ENCODE data around the gene GNAS. TPM values are rescaled to one million over a fixed set of nuclear protein-coding genes. Genes with fewer than 3 reads are reported as not detected.
"Not testable (repeated sequence)": the region's sequence is repeated elsewhere in the genome, so short reads cannot be mapped to it uniquely, and the experiment has no call there.

GNAS gene
- total and polyA plus RNA-seq, 4 donors = 830 to 3,708 (median 2,206) TPM

DNA sequence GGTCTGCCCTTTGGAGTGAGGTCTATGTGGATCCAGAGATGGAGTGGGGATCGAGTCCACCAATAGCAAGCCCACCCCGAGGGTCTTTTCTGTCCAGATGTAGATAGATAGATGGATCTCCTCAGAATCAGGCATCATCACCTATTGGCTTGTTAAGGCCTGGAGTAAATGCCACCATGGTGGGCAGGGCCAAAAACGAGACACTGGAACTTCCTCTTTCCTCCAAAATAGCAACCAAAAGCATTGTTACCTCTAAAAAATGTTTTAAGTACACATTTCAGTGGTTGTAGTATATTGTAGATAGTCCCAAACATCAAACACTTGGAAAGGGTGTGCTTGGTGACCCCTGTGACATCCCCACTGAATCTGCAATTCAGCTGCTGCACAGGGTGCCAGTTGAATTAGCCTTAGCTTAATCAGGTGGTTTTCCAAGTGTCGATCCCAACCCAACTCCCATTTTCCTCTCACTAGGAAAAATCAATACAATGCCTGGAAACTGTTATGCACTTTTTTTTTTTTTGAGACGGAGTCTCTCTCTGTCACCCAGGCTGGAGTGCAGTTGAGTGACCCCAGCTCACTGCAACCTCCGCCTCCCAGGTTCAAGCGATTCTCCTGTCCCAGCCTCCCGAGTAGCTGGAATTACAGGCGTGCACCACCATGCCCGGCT lies 93.6 kb downstream of the GNAS start:
- 92% methylated on average over 7 of the region's 10 CpGs for WGBS (ENCODE audit: insufficient coverage)
- Histone ChIP-seq H3K27me3 (ENCODE audit: control insufficient read depth, insufficient read depth, low read length) (no peaks in the 10 kb centered on the region), H3K4me1 (ENCODE audit: control insufficient read depth, insufficient read depth, low read length) (no peaks in the 10 kb centered on the region), H3K9me3 (ENCODE audit: control insufficient read depth, insufficient read depth, low read length) (no peaks in the 10 kb centered on the region), H3K4me3 (ENCODE audit: low read depth, low read length) (no peak overlapping the region), H3K36me3 (ENCODE audit: control insufficient read depth, insufficient read depth, low read length) (no peaks in the 10 kb centered on the region), H3K27ac (ENCODE audit: low read depth, low read length) (no peak overlapping the region)
- DNase-seq (ENCODE audit: low read depth in 4 of 6, low spot score in 6 of 6) = no peak

DNA sequence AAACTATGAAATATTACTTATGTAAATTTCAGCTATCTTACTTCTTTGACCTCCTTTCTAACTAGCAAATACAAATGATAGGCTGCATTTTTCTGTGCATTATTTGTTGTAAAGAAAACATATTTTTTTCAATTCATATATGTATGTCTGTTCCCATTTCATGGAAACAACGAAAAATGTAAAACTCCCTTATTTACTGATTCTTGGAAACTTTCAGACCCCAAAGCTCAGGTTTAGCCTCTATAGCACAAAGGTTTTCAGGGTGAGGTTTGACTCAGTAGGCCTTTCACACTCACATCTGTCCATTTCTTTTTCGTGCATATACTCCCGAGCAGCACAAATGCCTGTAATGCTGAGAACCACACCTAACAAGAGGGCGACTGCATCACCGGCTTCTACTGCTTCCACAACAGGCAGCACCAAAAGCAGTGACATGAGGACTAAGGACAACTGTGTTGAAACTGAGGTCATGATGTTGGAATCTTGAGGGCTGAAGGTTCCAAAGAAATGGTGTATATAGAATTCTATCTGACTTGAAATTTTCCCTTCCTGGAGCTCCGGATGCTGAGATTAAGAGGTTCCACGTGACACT lies 95.4 kb downstream of the GNAS start:
- H3K4me3 ChIP-seq (ENCODE audit: low read depth, low read length); H3K36me3 ChIP-seq (ENCODE audit: control insufficient read depth, insufficient read depth, low read length); H3K27me3 ChIP-seq (ENCODE audit: control insufficient read depth, insufficient read depth, low read length); H3K4me1 ChIP-seq (ENCODE audit: control insufficient read depth, insufficient read depth, low read length); H3K27ac ChIP-seq (ENCODE audit: low read depth, low read length); H3K9me3 ChIP-seq (ENCODE audit: control insufficient read depth, insufficient read depth, low read length); DNase-seq (ENCODE audit: low read depth in 4 of 6, low spot score in 6 of 6): not testable (repeated sequence)
- WGBS (ENCODE audit: insufficient coverage) = no CpG with 5 or more reads among the region's 7 CpGs

- Histone ChIP-seq H3K36me3 (ENCODE audit: control insufficient read depth, insufficient read depth, low read length) (no peaks in the 10 kb centered on the region), H3K4me1 (ENCODE audit: control insufficient read depth, insufficient read depth, low read length) (no peaks in the 10 kb centered on the region), H3K27me3 (ENCODE audit: control insufficient read depth, insufficient read depth, low read length) (no peaks in the 10 kb centered on the region), H3K27ac (ENCODE audit: low read depth, low read length) (no peak overlapping the region), H3K4me3 (ENCODE audit: low read depth, low read length) (no peak overlapping the region), H3K9me3 (ENCODE audit: control insufficient read depth, insufficient read depth, low read length) (no peaks in the 10 kb centered on the region)
- no peak for DNase-seq (ENCODE audit: low read depth in 4 of 6, low spot score in 6 of 6)
- WGBS (ENCODE audit: insufficient coverage) = no CpG with 5 or more reads among the region's 5 CpGs
Measured at GRCh38 chr20:58950603-58951002, 98.1 kb downstream of the GNAS start.

DNA sequence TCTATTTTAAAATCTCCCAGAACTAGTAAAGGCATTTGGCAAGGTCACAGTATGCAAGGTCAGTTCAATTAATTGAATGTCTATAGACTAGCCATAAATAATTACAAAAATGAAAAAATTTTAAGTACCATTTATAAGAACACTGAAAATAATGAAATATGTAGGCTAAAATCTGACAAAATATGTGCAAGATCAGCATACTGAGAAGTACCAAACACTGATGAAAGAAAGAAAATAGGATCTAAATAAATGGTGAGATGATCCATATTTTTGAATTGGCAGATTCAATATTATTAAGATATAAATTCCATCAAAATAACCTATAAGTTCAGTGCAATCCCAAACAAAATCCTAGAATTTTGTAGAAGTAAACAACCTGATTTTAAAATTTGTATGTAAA lies 100.5 kb downstream of the GNAS start:
- Histone ChIP-seq H3K27me3 (ENCODE audit: control insufficient read depth, insufficient read depth, low read length) (no peaks in the 10 kb centered on the region), H3K4me3 (ENCODE audit: low read depth, low read length) (no peak overlapping the region), H3K9me3 (ENCODE audit: control insufficient read depth, insufficient read depth, low read length) (no peaks in the 10 kb centered on the region), H3K27ac (ENCODE audit: low read depth, low read length) (no peak overlapping the region), H3K4me1 (ENCODE audit: control insufficient read depth, insufficient read depth, low read length) (no peaks in the 10 kb centered on the region), H3K36me3 (ENCODE audit: control insufficient read depth, insufficient read depth, low read length) (no peaks in the 10 kb centered on the region)
- DNase-seq (ENCODE audit: low read depth in 4 of 6, low spot score in 6 of 6) = no peak

GRCh38 chr20:58956078-58956477 lies 103.6 kb downstream of the GNAS start:
- Histone ChIP-seq H3K9me3 (ENCODE audit: control insufficient read depth, insufficient read depth, low read length) (no peaks in the 10 kb centered on the region), H3K27me3 (ENCODE audit: control insufficient read depth, insufficient read depth, low read length) (no peaks in the 10 kb centered on the region), H3K27ac (ENCODE audit: low read depth, low read length) (no peak overlapping the region), H3K4me3 (ENCODE audit: low read depth, low read length) (no peak overlapping the region), H3K4me1 (ENCODE audit: control insufficient read depth, insufficient read depth, low read length) (no peaks in the 10 kb centered on the region), H3K36me3 (ENCODE audit: control insufficient read depth, insufficient read depth, low read length) (no peaks in the 10 kb centered on the region)
- no peak for DNase-seq (ENCODE audit: low read depth in 4 of 6, low spot score in 6 of 6)
- 100% methylated on average over 1 of the region's 8 CpGs for WGBS (ENCODE audit: insufficient coverage)

GRCh38 chr20:58959652-58960051 lies 107.1 kb downstream of the GNAS start:
- no peaks in the 10 kb centered on the region for H3K27me3 ChIP-seq (ENCODE audit: control insufficient read depth, insufficient read depth, low read length)
- DNase-seq (ENCODE audit: low read depth in 4 of 6, low spot score in 6 of 6) = no peak
- 84% methylated on average over 4 of the region's 6 CpGs for WGBS (ENCODE audit: insufficient coverage)
- H3K27ac ChIP-seq (ENCODE audit: low read depth, low read length) = no peak overlapping the region
- H3K4me3 ChIP-seq (ENCODE audit: low read depth, low read length) = no peak overlapping the region
- H3K4me1 ChIP-seq (ENCODE audit: control insufficient read depth, insufficient read depth, low read length) = no peaks in the 10 kb centered on the region
- no peaks in the 10 kb centered on the region for H3K36me3 ChIP-seq (ENCODE audit: control insufficient read depth, insufficient read depth, low read length)
- H3K9me3 ChIP-seq (ENCODE audit: control insufficient read depth, insufficient read depth, low read length) = peaks cover 1% of the 10 kb centered on the region

Small RNA genes within 50 kb of the gene (small RNA-seq; reads per million reads assigned to genes)
- gene MIR298 (ENCODE audit: low replicate concordance) (not detected), gene RF02127 (ENCODE audit: low replicate concordance) (not detected), gene RF02128 (ENCODE audit: low replicate concordance) (not detected), gene RF02130 (ENCODE audit: low replicate concordance) (not detected), gene RF02131 (ENCODE audit: low replicate concordance) (not detected)

Other genes with a start within 250 kb of the GNAS start
- gene STX16, start 201.4 kb upstream of the GNAS start, total RNA-seq = 10 to 100 TPM; 35.7 to 43.1 TPM
- 10 to 100 TPM; 56.5 to 65.0 TPM for gene STX16, start 201.4 kb upstream of the GNAS start, polyA plus RNA-seq (ENCODE audit: insufficient read length in 2 of 2)
- gene NPEPL1, start 159.9 kb upstream of the GNAS start, total RNA-seq = 10 to 100 TPM; 10.7 to 22.0 TPM
- 10 to 100 TPM; 52.3 to 56.6 TPM for gene NPEPL1, start 159.9 kb upstream of the GNAS start, polyA plus RNA-seq (ENCODE audit: insufficient read length in 2 of 2)
- gene GNAS-AS1, start 1.8 kb upstream of the GNAS start, total RNA-seq = 1 to 10 TPM in 1 of 2 donors, under 1 TPM in 1; 0.30 to 1.2 TPM
- gene GNAS-AS1, start 1.8 kb upstream of the GNAS start, polyA plus RNA-seq (ENCODE audit: insufficient read length in 2 of 2) = under 1 TPM; 0.81 to 0.87 TPM
- 10 to 100 TPM; 48.0 to 57.9 TPM for gene NELFCD, start 128.5 kb downstream of the GNAS start, total RNA-seq
- 10 to 100 TPM; 85.7 to 88.6 TPM for gene NELFCD, start 128.5 kb downstream of the GNAS start, polyA plus RNA-seq (ENCODE audit: insufficient read length in 2 of 2)
- gene CTSZ, start 154.5 kb downstream of the GNAS start, total RNA-seq = 10 to 100 TPM; 45.7 to 59.6 TPM
- 10 to 100 TPM; 43.1 to 48.7 TPM for gene CTSZ, start 154.5 kb downstream of the GNAS start, polyA plus RNA-seq (ENCODE audit: insufficient read length in 2 of 2)
- 1 to 10 TPM; 1.2 to 3.4 TPM for gene TUBB1, start 166.7 kb downstream of the GNAS start, total RNA-seq
- gene TUBB1, start 166.7 kb downstream of the GNAS start, polyA plus RNA-seq (ENCODE audit: insufficient read length in 2 of 2) = 1 to 10 TPM; 1.1 TPM
- 10 to 100 TPM; 30.7 to 80.8 TPM for gene ATP5F1E, start 179.6 kb downstream of the GNAS start, total RNA-seq
- 100 to 1,000 TPM; 252 to 270 TPM for gene ATP5F1E, start 179.6 kb downstream of the GNAS start, polyA plus RNA-seq (ENCODE audit: insufficient read length in 2 of 2)
- gene PRELID3B, start 190.1 kb downstream of the GNAS start, total RNA-seq = 10 to 100 TPM; 60.1 to 66.0 TPM
- gene PRELID3B, start 190.1 kb downstream of the GNAS start, polyA plus RNA-seq (ENCODE audit: insufficient read length in 2 of 2) = 10 to 100 TPM; 50.9 to 64.7 TPM